ENCODE measurements around the gene NANOS3.
A peak's percentile ranks its signal among the peaks of the same experiment; 100 is the strongest.

NANOS3 gene
- 0.49 to 2.9 reads per million in 2 donors for total RNA-seq

DNA sequence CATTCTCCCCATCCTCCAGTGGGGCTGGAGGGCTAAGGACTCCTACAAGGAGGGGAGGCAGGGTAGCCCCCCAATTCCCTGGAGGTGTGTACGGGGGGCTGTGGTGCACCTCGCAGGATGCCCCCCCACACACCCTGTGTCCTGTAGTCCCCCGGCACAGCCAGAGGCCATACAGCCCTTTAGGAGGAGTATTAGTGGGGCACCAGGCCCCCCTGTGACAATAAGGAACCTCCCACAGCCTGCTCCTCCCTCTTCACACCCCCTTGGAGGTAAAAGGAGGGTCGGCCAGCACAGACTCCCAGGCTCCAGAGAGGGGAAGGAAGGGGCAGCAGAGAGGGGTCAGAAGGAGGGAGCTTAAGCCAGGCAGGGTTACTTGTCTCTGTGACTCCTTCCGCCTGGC is at the start of gene NANOS3:
TSS of gene NANOS3 (plus strand) at position 301 of the 400 bp plus-strand sequence. CDS start 115 bp downstream, outside the sequence.
- DNase-seq, result no peak

DNA sequence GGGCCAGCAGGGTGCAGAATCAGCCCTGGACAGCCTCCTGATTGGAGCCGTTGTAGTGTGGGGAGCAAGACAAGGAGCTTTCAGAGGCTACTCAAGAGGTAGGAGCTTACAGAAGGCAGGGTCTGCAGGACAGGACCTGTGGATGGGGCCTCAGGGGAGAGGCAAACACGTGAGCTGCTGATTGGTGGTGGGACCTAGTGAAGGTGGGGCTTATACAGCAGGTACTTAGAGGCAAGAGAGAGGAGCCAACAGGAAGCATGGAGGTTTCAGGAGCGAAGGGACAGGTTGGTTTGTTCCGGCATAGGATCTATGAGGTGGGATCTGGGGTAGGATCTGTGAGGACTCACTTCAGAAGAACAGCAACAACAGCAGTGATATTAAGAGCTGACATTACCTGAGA is 49.3 kb upstream of the NANOS3 start:
- DNase-seq, result no peak

DNA sequence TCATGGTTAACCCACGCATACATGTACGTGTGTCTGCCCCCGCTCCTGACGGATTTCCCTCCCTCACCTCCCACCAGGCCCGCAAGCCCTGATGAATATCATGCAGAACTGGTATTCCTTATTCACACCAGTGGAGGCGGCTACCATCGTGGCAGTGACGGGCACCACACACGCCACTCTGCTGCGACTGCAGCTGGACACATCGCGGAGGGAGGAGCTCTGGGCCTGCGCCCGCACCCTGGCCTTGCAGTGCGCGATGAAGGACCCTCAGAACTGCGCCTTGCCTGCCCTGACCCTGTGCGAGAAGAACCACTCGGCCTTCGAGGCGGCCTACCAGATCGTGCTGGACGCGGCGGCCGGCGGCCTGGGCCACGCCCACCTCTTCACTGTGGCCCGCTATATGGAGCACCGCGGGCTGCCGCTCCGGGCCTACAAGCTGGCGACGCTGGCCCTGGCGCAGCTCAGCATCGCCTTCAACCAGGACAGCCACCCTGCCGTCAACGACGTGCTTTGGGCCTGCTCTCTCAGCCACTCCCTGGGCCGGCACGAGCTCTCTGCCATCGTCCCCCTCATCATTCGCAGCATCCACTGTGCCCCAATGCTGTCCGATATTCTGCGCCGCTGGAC is 46.7 kb upstream of the NANOS3 start:
- no peak for DNase-seq

DNA sequence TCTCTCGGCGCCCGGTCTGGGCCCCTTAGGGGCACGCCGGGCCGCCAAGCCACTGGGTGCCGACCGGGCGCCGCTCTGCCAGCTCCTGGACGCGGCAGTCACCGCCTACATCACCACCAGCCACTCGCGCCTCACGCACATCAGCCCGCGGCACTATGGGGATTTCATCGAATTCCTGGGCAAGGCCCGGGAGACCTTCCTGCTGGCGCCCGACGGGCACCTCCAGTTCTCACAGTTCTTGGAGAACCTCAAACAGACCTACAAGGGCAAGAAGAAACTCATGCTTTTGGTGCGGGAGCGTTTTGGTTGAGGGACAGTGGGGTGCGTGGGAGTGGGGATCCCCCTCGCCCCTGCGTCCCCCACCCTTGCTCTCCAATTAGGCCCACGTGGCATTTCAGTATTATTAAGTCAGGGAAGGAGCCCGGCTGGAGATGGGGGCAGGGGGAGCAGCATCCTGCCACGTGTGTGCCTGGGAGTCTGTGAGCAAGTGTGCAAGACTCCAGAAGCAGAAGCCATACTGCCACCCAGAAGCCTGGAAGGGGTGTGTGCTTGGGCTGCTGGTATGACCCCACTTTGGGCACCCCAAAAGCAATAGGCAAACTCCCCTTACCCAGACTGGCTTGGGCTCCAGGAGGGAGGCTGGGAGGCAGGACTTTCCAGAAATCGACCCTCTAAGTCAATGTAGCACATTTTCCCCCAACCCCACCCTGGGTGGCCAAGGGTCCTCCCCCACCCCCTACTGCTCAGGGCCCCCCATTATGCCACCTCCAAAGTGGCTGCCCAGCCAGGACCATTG is 46.0 kb upstream of the NANOS3 start:
- DNase-seq, result no peak

DNA sequence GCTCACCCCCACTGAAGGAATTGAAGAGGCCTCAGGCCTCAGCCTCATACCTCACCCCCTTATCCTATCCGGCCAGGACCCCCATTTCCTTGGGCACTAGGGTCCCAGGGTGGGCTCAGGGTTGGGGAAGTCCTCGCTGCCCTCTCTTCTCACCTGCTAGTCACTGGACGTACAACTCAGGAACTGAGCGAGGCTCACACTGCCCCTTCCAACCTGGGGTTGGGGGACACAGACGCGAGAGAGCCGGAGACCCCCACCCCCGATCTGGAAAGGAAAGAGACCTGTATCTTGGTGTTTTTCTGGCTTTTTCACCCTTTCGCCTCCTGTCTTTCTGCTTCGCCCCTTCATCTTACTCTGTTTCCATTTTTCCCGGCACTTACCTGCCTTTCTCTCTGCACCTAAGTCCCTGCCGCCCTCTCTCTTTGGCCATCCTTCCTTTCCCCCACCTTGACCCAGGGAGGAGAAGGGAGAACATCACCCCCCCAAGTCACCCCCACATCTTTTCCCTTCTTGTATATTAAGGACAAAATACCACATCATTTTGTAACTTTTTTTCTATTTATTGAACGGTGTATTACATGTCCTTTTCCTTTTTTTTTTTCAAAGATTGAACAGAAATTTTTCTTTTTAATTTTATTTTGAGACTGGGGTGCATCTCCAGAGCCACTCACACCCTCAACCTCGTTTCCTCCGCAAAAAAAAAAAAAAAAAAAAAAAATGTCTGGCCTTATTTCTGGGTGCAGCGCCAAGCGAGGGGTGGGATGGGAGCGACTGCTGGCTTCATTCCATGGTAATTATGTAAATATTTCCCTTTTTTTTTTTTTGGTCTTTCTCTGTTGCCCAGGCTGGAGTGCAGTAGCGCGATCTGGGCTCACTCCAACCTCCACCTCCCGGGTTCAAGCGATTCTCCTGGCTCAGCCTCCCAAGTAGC is 45.1 kb upstream of the NANOS3 start:
- DNase-seq, result no peak

DNA sequence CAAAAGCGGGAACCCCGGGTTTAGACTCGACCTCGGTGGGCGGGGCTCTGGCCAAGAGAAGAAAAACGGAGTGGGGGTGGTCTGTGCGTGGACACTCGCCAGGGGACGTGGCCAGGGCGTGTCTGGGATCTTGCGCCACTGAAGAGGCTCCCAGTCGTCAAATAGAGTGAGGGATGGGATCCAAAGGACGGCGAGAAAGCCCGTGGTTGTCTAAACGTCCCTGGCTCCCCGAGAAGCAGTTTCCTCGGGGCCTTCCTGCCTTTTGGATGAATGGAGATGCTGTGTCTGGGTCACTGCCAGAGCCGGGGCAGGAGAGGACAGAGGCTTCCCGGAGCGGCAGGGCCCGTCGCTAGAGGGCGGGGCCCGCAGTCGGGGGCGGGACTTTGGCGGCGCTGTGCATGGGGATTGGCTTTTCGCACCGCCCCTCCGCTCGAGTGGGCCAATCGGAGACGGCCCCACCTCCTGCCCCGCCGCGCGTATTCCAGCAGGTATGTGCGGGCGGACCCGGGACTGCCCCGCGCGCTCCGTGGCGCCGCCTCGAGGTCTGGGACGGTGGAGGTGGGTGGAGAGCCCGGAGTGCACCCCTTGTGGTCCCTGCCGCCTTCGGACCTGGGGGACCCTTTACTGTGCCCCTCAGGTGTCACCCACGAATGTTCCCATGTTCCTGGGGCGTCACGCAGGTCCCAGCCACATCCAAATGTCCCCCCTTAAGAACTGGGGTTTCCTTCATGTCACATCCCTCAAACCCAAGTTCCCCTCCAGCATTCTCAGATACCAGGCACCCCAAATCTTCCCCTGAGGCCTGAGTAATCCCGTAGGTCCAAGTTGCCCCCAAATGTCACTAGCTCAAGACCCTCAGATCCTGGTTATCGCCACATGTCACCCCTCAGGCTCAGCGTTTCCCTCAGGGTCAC is 43.3 kb upstream of the NANOS3 start:
- peak; percentile 88 for DNase-seq

DNA sequence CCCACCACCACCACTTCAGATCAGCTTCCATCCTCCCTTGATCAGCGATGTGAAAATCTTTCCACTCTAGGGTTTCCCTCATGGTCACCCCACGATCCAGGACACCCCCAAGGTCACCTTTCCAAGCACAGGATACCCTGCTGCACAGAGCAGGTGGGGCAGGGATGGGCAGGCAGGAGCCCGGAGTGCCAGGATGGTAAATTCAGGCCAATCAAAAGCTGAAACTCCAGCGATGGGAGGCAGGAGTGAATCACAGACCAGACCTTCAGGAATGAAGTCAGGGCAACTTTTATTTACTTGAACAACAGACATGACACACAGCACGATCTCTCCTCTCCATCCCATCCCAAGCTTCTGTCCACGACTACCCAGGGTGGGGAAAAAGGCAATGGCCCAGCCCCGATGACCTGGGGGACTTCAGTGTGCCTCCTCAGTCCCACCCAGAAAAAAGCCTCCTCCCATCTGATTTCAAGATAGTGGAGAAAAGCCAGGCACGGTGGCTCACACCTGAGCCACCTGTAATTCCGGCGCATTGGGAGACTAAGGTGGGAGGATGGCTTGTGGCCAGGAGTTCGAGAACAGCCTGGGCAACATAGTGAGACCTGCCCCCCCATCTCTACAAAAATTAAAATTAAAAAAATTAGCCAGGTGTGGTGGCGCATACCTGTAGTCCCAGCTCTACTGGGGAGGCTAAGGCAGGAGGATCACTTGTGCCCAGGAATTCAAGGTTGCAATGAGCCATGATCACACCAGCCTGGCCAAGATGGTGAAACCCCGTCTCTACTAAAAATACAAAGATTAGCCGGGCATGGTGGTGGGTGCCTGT is 42.5 kb upstream of the NANOS3 start:
- no peak for DNase-seq

DNA sequence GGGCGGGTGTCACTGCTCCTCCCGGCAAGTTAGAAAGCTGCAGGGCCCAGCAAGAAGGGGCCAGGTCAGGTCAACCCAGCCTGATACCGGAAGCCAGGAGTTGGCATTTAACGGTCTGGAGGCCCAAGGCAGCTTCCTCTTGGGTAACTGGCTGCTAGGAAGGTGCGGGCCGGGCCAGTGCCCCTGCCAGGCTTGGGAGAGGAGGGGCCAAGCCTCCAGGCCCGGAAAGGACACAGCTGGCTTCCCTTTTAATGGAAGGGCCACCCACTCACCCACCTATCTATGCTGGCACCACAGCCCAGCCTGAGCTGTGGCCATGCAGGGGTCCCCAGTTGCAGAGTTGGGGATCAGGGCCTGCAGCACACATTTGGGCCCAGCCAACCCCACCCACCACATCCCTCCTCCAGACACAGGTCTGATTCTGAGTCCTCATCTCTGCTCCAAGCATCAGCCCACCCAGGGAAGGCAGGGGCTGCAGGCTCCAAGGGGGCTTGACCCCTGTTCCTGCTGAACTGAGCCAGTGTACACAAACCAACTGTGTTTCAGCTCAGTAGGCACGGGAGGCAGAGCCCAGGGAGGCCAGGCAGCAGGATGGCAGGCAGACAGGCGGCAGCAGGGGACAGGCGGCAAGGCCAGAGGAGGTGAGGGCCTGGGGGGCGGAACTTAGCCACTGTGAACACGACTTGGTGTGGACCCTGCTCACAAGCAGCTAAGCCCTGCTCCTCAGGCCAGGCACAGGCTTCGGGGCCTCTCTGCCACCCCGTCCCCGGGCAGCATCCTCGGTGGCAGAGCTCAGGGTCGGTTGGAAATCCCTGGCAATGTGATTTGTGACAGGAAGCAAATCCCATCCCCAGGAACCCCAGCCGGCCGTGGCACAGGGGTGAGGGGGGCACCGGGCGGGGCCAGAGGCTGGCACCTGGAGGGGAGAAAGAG is 40.9 kb upstream of the NANOS3 start:
- no peak for DNase-seq

DNA sequence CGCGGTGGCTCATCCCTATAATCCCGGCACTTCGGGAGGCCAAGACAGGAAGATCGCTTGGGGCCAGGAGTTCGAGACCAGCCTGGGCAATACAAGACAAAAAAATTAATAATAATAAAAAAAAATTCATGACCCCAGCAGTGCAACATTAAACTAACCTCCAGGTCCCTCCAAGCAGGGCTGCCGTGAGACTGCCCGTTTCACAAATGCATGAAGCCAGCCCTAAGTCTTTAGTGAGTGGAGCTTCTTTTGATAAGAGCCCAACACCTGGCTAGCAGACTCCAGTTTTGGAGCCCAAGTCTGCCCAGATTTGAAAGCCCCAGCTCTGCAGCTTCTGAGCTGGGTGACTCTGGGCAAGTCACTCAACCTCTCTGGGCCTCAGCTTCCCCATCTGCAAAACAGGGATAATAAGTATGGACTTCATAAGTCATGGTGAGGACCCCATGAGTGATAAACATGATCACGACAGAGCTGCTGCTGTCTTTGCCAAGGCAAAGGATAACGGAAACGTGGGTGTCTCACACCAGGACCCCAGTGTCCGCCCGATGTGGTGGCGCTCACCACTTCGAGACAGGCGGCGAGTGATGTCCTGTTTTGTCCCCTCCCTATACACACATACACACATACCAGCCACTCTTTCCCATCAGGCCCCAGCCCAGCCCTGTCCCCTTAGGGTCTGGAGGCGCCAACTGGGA is 38.4 kb upstream of the NANOS3 start:
- DNase-seq, result no peak

DNA sequence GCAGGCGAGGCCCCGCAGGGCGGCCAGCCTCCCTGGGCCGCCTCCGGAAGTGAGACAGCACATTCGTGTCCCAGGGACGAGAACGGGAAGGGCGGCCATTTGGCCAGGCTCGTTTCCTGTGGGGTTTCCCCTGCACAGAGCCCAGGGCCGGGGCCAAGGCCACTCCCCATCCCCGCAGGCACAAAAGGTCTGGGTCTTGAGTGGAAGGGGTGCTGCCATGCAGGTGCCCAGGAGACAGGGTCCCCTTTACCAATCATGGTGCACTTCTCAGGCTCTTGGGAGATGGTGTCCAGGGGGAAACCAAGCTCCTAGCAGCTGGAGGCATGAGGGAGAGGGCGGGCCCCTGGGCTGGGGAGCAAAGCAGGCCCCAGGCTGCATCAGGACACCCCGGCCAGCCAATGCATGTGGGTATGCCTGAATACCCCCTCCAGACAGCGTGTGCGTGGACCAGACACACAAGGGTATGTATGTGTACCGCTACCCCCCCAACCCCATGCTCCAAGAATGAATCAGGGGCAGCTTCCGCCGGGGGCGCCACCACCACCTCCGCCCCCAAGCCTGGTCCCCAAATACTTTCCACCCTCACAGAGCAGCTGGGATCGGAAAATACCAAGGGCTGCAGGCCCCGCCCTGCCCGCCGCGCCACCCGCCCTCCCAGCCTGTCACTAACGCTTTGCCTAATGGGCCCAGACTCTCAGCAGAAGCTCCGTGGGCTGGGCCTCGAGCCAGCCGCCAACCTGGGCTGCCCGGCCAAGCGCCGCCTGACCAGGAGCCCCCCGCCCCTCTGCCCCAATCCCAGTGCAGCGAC is 37.6 kb upstream of the NANOS3 start:
- peak; percentile 77 for DNase-seq

DNA sequence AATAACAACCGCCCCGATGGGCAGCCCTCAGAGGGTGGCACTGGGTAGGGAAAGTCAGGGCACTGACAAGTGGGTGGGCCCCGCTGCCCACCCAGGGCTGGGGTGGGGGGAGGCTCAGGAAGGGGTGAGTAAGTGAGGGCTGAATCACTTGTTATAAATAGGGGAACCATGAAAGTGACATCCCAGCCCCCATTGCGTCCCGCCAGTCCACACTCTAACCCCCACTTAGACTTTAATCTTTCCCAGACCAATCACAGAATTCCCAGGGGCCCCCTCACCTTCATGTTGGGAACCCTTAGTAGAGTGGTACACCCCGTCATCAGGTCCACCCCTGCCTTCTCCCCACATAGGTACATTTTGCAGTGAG is 37.0 kb upstream of the NANOS3 start:
- DNase-seq, result no peak

DNA sequence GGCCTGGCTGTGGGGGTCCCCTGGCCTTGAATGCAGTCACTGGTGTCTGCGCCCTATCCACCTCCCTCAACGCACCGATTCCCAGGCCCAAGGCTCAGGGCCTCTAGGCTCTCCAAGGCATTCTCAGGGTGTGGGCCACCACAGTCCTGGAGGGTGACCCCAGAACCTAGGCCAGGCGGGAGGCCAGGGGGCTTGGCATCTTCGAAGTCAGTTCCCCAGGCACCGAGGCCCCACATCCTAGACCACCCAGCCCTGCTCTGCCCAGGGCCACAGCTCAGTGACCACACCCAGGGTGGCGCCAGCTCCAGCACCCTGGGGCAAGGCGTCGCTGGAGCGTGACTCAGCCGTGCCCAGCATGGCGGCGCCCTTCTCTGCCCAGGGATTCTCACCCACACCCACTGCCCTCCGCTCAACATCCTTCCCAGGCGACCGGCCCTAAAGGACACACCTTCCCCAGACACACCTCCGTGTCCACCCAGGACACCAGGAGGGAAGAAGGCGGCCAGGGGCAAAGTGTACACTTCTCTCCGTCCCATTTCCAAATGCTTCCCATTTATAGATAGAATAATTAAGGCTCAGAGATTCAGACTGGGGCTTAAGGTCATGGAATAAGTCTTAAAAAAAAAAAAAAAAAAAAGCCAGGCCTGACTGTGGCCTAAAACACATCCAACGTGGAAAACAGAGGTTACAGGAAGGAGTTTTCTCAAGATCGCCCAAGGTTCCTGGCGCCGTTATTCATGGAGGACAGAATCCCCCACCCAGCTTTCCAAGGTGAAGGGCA is 36.4 kb upstream of the NANOS3 start:
- peak; percentile 50 for DNase-seq

DNA sequence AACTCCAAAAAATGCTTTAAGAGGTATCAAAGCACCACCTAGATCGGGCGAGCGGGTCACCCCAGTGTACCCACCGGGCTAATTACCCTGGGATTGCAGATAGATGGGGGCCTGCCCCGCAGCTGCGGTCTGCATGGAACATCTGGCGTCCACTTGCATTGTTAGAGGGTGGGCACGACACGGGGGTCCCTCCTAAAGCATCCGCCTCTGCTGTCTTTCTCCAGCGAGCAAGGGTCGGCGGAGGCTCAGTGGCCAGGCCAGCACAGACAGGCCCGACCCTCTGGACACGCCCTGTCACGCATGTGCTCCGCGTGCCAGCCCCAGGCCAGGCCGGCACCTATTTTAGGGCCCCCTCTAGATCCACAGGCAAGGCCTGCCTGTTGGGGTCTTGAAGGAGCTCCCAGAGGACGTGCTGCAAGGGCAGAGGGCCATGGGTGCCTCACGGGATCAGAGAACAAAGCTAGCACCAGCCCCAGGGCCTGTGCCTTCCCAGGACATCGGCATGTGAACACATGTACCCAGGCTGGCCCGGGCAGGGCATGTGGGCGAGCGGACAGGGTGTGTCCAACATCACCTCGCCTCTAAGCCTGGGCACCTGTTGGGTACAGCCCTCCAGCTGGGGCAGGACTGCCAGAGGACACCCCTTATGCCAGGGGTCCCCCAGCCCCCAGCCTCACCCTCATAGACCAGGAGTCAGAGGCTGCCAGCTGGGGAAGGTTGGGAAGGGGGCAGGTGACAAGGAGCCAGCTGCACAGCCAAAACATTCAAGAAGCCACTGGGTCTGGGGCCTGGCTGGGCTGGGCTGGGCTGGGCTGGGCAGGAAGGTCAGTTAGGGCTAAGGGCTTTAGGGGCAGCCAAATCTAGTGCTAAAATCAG is 35.6 kb upstream of the NANOS3 start:
- DNase-seq, result peak; percentile 42

DNA sequence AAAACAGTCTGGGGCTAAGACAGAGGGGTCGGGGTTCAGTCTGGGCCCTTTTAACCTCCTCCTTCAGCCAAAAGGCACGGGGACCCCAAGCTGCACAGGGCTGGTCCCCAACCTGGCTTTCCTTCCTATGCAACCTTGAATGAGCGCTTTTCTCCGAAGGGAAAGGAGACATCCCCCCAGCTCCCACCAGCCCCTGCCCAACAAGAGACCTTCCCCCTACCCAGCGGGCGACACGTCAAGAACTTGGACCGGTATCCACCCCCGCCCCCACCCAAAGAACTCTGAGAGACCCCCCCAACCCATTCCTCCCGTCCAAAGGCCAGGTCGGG is 35.0 kb upstream of the NANOS3 start:
- DNase-seq, result peak; percentile 36

DNA sequence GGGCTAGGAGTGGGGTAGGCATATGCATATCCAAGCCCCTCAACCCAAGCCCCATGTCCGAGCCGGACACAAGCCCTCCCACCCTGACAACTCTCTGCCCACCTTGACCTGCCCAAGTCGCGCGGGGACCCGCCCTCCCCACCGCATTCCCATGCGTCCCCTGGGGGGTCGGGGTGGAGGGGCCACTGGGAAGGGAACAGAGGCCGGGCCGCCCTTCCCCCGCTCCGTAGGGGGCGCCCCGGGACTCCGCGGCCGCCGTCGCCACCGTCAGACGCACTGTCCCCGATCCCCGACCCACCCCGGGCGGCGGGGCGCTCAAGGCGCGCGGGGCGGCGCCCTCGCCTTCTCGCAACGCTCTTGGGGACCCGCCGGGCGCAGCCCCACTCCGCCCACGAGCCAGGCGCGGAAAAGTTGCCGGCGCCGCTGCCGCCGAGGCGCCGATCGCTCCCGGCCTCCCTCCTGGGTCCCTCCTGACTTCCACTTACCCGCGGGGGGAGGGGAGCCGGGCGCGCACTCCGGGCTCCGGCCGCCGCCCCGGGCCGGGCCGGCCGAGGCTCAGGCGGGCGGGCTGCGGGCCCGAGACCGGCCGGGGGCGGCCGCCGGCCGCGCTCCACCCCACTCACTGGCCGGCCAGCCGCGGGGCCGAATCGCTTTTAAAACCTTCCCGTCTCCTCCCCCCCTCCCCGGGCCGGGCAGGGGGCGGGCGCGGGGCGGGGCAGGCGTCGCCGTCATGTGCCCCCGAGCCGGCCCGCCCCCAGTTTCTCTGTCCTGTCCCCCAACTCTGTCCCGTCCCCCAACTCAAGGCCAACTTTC is 34.4 kb upstream of the NANOS3 start:
- peak; percentile 79 for DNase-seq
